ENCODE results near the gene PLPP2. TPM values are rescaled to one million over a fixed set of nuclear protein-coding genes. Genes with fewer than 3 reads are reported as not detected.
"Not testable (repeated sequence)": the region's sequence is repeated elsewhere in the genome, so short reads cannot be mapped to it uniquely, and the experiment has no call there.

Gene PLPP2
- total RNA-seq, 6 donors from 2014 or later = 7.1 to 50.1 (median 16.7) TPM

- peaks cover 0 to 2% (median 0%) of the 10 kb centered on the region in 4 donors for H3K27me3 ChIP-seq
- no peaks in the 10 kb centered on the region for H3K36me3 ChIP-seq
- TF ChIP-seq POLR2AphosphoS5 (IDR thresholded peaks at IDR 0.05) (no peak), EP300 (IDR thresholded peaks at IDR 0.05) (no peak), POLR2A (IDR thresholded peaks at IDR 0.05) (no peak)
- TF ChIP-seq, protein P1, sequence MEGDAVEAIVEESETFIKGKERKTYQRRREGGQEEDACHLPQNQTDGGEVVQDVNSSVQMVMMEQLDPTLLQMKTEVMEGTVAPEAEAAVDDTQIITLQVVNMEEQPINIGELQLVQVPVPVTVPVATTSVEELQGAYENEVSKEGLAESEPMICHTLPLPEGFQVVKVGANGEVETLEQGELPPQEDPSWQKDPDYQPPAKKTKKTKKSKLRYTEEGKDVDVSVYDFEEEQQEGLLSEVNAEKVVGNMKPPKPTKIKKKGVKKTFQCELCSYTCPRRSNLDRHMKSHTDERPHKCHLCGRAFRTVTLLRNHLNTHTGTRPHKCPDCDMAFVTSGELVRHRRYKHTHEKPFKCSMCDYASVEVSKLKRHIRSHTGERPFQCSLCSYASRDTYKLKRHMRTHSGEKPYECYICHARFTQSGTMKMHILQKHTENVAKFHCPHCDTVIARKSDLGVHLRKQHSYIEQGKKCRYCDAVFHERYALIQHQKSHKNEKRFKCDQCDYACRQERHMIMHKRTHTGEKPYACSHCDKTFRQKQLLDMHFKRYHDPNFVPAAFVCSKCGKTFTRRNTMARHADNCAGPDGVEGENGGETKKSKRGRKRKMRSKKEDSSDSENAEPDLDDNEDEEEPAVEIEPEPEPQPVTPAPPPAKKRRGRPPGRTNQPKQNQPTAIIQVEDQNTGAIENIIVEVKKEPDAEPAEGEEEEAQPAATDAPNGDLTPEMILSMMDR (IDR thresholded peaks at IDR 0.05) = no peak
- H3K4me1 ChIP-seq = peaks cover 0 to 10% (median 9%) of the 10 kb centered on the region in 4 donors
- no peak overlapping the region for H3K27ac ChIP-seq
- ATAC-seq (ENCODE audit: low FRiP score in 2 of 2) (no peak), DNase-seq (no peak)
- H3K9me3 ChIP-seq = no peaks in the 10 kb centered on the region
- H3K4me3 ChIP-seq = no peak overlapping the region
- WGBS, 2 donors = 64 to 66% methylated on average over 6 of the region's 6 CpGs
Observed at GRCh38 chr19:271856-272255, 19.3 kb downstream of the PLPP2 start.

- not testable (repeated sequence) for H3K4me3 ChIP-seq; H3K27ac ChIP-seq; H3K27me3 ChIP-seq; DNase-seq; ATAC-seq (ENCODE audit: low FRiP score in 2 of 2); H3K36me3 ChIP-seq; H3K9me3 ChIP-seq
- WGBS, 2 donors = 71 to 76% methylated on average over 10 of the region's 12 CpGs
- peaks cover 0 to 13% (median 12%) of the 10 kb centered on the region in 4 donors for H3K4me1 ChIP-seq
Observed at GRCh38 chr19:270766-271318, 20.4 kb downstream of the PLPP2 start.

- H3K4me3 ChIP-seq = no peak overlapping the region
- no peaks in the 10 kb centered on the region for H3K9me3 ChIP-seq
- TF ChIP-seq EP300 (IDR thresholded peaks at IDR 0.05) (no peak), POLR2A (IDR thresholded peaks at IDR 0.05) (no peak), POLR2AphosphoS5 (IDR thresholded peaks at IDR 0.05) (no peak)
- TF ChIP-seq, protein P1 (IDR thresholded peaks at IDR 0.05) = no peak
- H3K36me3 ChIP-seq = no peaks in the 10 kb centered on the region
- no peak for ATAC-seq (ENCODE audit: low FRiP score in 2 of 2)
- H3K27ac ChIP-seq = no peak overlapping the region
- DNase-seq = no peak
- H3K4me1 ChIP-seq = peaks cover 0 to 13% (median 12%) of the 10 kb centered on the region in 4 donors
- peaks cover 0 to 6% (median 1%) of the 10 kb centered on the region in 4 donors for H3K27me3 ChIP-seq
Observed at GRCh38 chr19:269241-269640, 22.0 kb downstream of the PLPP2 start.

DNA sequence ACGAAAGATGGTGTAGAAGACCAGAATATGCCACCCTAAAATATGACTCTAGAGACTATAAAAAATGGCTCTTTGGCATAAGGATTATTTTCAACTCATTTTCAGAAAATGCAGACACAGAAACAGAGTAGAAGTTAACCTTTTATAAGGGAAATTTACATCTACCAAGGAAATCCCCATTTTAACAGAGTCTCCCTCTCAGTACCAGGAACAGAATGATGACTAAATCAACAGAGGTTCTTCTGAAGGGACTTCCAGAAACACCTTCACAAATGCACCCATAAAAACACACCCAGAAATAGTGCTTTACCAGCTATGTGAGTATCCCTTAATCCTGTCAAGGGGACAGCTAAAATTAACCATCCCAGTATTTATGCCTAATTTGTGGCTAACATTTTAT is 29.1 kb downstream of the PLPP2 start:
- 79 to 95% methylated on average over 1 of the region's 1 CpG for WGBS, 2 donors
- DNase-seq = no peak
- ATAC-seq (ENCODE audit: low FRiP score in 2 of 2) = no peak
- H3K27ac ChIP-seq = no peak overlapping the region
- H3K4me1 ChIP-seq = peaks cover 0 to 6% (median 6%) of the 10 kb centered on the region in 4 donors
- H3K9me3 ChIP-seq = no peaks in the 10 kb centered on the region
- peaks cover 0 to 6% (median 1%) of the 10 kb centered on the region in 4 donors for H3K27me3 ChIP-seq
- no peaks in the 10 kb centered on the region for H3K36me3 ChIP-seq
- no peak for TF ChIP-seq POLR2A (IDR thresholded peaks at IDR 0.05)
- no peak for TF ChIP-seq EP300 (IDR thresholded peaks at IDR 0.05)
- no peak for TF ChIP-seq POLR2AphosphoS5 (IDR thresholded peaks at IDR 0.05)
- TF ChIP-seq, protein P1 (IDR thresholded peaks at IDR 0.05) = no peak
- H3K4me3 ChIP-seq = no peak overlapping the region

DNA sequence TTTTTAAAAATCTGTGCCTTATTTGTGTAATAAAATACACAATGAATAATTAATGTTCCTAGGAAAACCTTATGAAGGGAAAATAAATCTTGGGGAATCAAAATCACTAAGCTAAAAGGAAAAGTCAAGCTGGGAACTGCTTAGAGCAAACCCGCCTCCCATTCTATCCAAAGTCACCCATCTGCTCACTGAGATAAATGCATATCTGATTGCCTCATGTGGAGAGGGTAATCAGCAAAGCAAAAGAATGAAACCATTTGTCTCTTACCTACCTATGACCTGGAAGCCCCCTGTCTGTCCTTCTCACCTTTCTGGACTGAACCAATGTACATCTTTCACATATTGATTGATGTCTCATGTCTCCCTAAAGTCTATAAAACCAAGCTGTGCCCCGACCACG is 34.4 kb downstream of the PLPP2 start:
- WGBS, 2 donors = 77 to 80% methylated on average over 3 of the region's 3 CpGs
- not testable (repeated sequence) for H3K4me1 ChIP-seq; ATAC-seq (ENCODE audit: low FRiP score in 2 of 2); H3K9me3 ChIP-seq; H3K4me3 ChIP-seq; H3K27ac ChIP-seq; H3K36me3 ChIP-seq; DNase-seq; H3K27me3 ChIP-seq

DNA sequence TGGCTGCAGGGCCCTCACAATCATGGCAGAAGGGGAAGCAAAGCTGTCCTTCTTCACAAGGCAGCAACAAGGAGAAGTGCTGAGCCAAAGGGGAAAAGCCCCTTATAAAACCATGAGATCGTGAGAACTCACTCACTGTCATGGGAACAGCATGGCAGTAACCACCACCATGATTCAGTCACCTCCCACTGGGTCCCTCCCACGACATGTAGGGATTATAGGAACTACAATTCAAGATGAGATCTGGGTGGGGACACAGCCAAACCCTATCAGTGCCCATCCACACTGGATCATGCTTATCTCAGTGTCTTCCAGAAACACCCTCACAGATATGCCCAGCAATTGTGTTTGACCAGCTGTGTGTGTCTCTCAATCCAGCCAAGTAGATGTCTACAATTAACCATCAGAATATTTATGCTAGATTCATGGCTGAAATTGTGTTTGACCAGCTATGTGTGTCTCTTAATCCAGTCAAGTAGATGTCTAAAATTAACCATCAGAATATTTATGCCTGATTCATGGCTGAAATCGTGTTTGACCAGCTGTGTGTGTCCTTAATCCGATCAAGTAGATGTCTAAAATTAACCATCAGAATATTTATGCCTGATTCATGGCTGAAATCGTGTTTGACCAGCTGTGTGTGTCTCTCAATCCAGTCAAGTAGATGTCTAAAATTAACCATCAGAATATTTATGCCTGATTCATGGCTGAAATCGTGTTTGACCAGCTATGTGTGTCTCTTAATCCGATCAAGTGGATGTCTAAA is 38.6 kb downstream of the PLPP2 start:
- H3K36me3 ChIP-seq, DNase-seq: not testable (repeated sequence)
- 39 to 46% methylated on average over 7 of the region's 7 CpGs for WGBS, 2 donors

More for the DNA sequence above, 38.6 kb downstream of the PLPP2 start:
- H3K4me1 ChIP-seq; H3K27me3 ChIP-seq; H3K27ac ChIP-seq; H3K9me3 ChIP-seq; ATAC-seq (ENCODE audit: low FRiP score in 2 of 2); H3K4me3 ChIP-seq: not testable (repeated sequence)

All from upper lobe of left lung (tissue), 6 donors.